Measurements from ENCODE around the gene PPIL6.

The PPIL6 gene

GRCh38 chr6:109482905-109483734, 42.7 kb upstream of the PPIL6 start, which contains the start of gene ZBTB24:
ZBTB24 (minus strand) TSS chr6:109483219; CDS start chr6:109482026, 1,193 bp downstream.
- under 1% methylated on average over 41 of the region's 97 CpGs for WGBS (ENCODE audit: insufficient coverage)
- Histone ChIP-seq H3K27me3 (replicated peaks in 2 of 5; ENCODE audit: control insufficient read depth in 4 of 5, insufficient read depth in 5 of 5, low read length in 4 of 5) (no peaks in the 10 kb centered on the region), H3K27ac (ENCODE audit: insufficient read depth in 1 of 2, low read depth in 1 of 2, low read length in 2 of 2, poor library complexity in 1 of 2, severe bottlenecking in 2 of 2) (peak within 1 kb of the TSS in 1 of 2 experiments; percentile 68), H3K4me3 (ENCODE audit: control insufficient read depth in 1 of 7, extremely low read depth in 1 of 7, insufficient read depth in 4 of 7, low read depth in 2 of 7, low read length in 6 of 7) (peak within 1 kb of the TSS; percentile 47 to 89 (median 80)), H3K36me3 (ENCODE audit: control insufficient read depth in 4 of 4, insufficient read depth in 4 of 4, low read length in 3 of 4) (peaks cover 3 to 32% (median 12%) of the 10 kb centered on the region in 4 experiments), H3K4me1 (ENCODE audit: control extremely low read depth in 1 of 4, control insufficient read depth in 4 of 4, insufficient read depth in 4 of 4, low read length in 3 of 4) (peaks cover 20 to 50% (median 31%) of the 10 kb centered on the region in 4 experiments), H3K9me3 (ENCODE audit: control extremely low read depth in 1 of 5, control insufficient read depth in 4 of 5, insufficient read depth in 2 of 5, low read depth in 1 of 5, low read length in 4 of 5) (no peaks in the 10 kb centered on the region)
- CTCF ChIA-PET, result interaction anchor here (0.8 to 1.0 kb wide), 3 partner anchors 24 to 38 kb away, joined by 3 to 6 read pairs (median 4); no protein-coding TSS in a partner anchor
- peak; percentile 91 to 95 (median 95) for DNase-seq
- POLR2A ChIA-PET, result interaction anchor here (1.6 kb wide), 1 partner anchor 27 kb away, joined by 5 read pairs; the partner anchor contains the start of gene MICAL1

DNA sequence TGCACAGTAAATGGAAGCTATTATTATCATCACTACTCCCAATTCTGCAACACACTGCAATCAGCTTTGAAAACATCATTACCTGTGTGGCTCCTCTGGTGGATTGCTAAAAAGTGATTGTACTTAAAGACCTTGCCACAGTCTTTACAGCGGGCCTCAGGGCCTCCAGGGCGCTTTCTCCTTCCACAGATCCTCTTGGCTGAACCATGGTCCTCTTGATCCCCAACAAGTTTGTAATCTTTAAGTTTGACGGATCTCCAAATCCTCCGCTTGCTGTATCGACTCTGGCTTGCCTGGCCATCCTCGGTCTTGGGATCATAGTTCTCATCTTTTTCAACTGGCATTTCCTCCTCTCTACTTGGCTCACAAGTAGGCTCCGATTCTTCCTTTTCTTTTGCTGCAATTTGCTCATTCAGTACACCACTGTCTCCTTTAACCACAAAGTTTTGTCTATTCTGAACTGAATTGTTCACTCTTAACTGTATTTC, 40.6 kb upstream of the PPIL6 start:
- ChIA-PET CTCF (interaction anchor here (0.9 to 2.6 kb wide), 4 partner anchors 9 to 37 kb away, joined by 3 to 9 read pairs (median 4); no protein-coding TSS in a partner anchor), POLR2A (no interaction called here)
- Histone ChIP-seq H3K4me1 (ENCODE audit: control extremely low read depth in 1 of 4, control insufficient read depth in 4 of 4, insufficient read depth in 4 of 4, low read length in 3 of 4) (peaks cover 20 to 56% (median 31%) of the 10 kb centered on the region in 4 experiments), H3K9me3 (ENCODE audit: control extremely low read depth in 1 of 5, control insufficient read depth in 4 of 5, insufficient read depth in 2 of 5, low read depth in 1 of 5, low read length in 4 of 5) (no peaks in the 10 kb centered on the region), H3K36me3 (ENCODE audit: control insufficient read depth in 4 of 4, insufficient read depth in 4 of 4, low read length in 3 of 4) (peaks cover 9 to 52% (median 16%) of the 10 kb centered on the region in 4 experiments), H3K27ac (ENCODE audit: insufficient read depth in 1 of 2, low read depth in 1 of 2, low read length in 2 of 2, poor library complexity in 1 of 2, severe bottlenecking in 2 of 2) (no peak overlapping the region), H3K27me3 (replicated peaks in 2 of 5; ENCODE audit: control insufficient read depth in 4 of 5, insufficient read depth in 5 of 5, low read length in 4 of 5) (no peaks in the 10 kb centered on the region), H3K4me3 (ENCODE audit: control insufficient read depth in 1 of 7, extremely low read depth in 1 of 7, insufficient read depth in 4 of 7, low read depth in 2 of 7, low read length in 6 of 7) (peak overlapping the region in 2 of 7 experiments; percentile 37 to 85)
- no peak for DNase-seq
- 95% methylated on average over 7 of the region's 7 CpGs for WGBS (ENCODE audit: insufficient coverage)

GRCh38 chr6:109478841-109479624, 38.6 kb upstream of the PPIL6 start:
- 93% methylated on average over 3 of the region's 5 CpGs for WGBS (ENCODE audit: insufficient coverage)
- Histone ChIP-seq H3K27ac (ENCODE audit: insufficient read depth in 1 of 2, low read depth in 1 of 2, low read length in 2 of 2, poor library complexity in 1 of 2, severe bottlenecking in 2 of 2) (no peak overlapping the region), H3K4me1 (ENCODE audit: control extremely low read depth in 1 of 4, control insufficient read depth in 4 of 4, insufficient read depth in 4 of 4, low read length in 3 of 4) (peaks cover 20 to 54% (median 31%) of the 10 kb centered on the region in 4 experiments)

DNA sequence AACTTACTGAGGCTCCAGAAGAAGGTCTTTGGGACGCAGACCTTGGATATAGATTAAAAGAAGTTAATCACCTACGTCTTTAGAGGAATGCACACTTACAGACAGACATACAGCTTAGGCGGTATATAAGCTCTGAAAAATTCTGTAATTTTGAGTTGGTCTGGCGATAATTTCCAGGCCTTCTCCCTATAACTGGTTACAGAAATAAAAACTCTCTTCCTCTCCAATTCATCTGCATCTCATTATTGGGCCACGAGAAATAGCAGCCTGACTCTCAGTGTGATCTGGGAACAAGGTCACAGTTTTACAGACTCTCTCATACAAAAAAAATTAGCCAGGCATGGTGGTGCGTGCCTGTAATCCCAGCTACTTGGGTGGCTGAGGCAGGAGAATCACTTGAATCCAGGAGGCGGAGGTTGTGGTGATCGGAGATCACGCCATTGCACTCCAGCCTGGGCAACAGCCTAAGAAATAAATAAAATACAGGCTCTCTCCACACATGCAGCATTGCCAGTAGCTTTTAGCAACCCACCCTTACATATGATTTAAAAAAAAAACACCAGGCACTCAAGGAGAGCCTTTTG, 37.9 kb upstream of the PPIL6 start:
- Histone ChIP-seq H3K4me1 (ENCODE audit: control extremely low read depth in 1 of 4, control insufficient read depth in 4 of 4, insufficient read depth in 4 of 4, low read length in 3 of 4) (peaks cover 20 to 48% (median 29%) of the 10 kb centered on the region in 4 experiments), H3K4me3 (ENCODE audit: control insufficient read depth in 1 of 7, extremely low read depth in 1 of 7, insufficient read depth in 4 of 7, low read depth in 2 of 7, low read length in 6 of 7) (peak overlapping the region in 1 of 7 experiments; percentile 25), H3K27ac (ENCODE audit: insufficient read depth in 1 of 2, low read depth in 1 of 2, low read length in 2 of 2, poor library complexity in 1 of 2, severe bottlenecking in 2 of 2) (no peak overlapping the region), H3K36me3 (ENCODE audit: control insufficient read depth in 4 of 4, insufficient read depth in 4 of 4, low read length in 3 of 4) (peaks cover 16 to 73% (median 34%) of the 10 kb centered on the region in 4 experiments), H3K27me3 (replicated peaks in 2 of 5; ENCODE audit: control insufficient read depth in 4 of 5, insufficient read depth in 5 of 5, low read length in 4 of 5) (no peaks in the 10 kb centered on the region), H3K9me3 (ENCODE audit: control extremely low read depth in 1 of 5, control insufficient read depth in 4 of 5, insufficient read depth in 2 of 5, low read depth in 1 of 5, low read length in 4 of 5) (no peaks in the 10 kb centered on the region)
- CTCF ChIA-PET, result interaction anchor here (0.9 to 1.2 kb wide), 2 partner anchors 16 to 35 kb away, joined by 3 read pairs; no protein-coding TSS in a partner anchor
- POLR2A ChIA-PET, result no interaction called here
- no peak for DNase-seq
- 100% methylated on average over 3 of the region's 9 CpGs for WGBS (ENCODE audit: insufficient coverage)

More at GRCh38 chr6:109478841-109479624, 38.6 kb upstream of the PPIL6 start:
- Histone ChIP-seq H3K4me3 (ENCODE audit: control insufficient read depth in 1 of 7, extremely low read depth in 1 of 7, insufficient read depth in 4 of 7, low read depth in 2 of 7, low read length in 6 of 7) (peak overlapping the region in 4 of 7 experiments; percentile 4 to 46 (median 25)), H3K9me3 (ENCODE audit: control extremely low read depth in 1 of 5, control insufficient read depth in 4 of 5, insufficient read depth in 2 of 5, low read depth in 1 of 5, low read length in 4 of 5) (no peaks in the 10 kb centered on the region), H3K36me3 (ENCODE audit: control insufficient read depth in 4 of 4, insufficient read depth in 4 of 4, low read length in 3 of 4) (peaks cover 16 to 66% (median 29%) of the 10 kb centered on the region in 4 experiments), H3K27me3 (replicated peaks in 2 of 5; ENCODE audit: control insufficient read depth in 4 of 5, insufficient read depth in 5 of 5, low read length in 4 of 5) (no peaks in the 10 kb centered on the region)
- CTCF ChIA-PET, result interaction anchor here (0.7 to 2.6 kb wide), 5 partner anchors 13 to 35 kb away, joined by 3 to 9 read pairs (median 3); no protein-coding TSS in a partner anchor
- POLR2A ChIA-PET, result interaction anchor here (1.2 kb wide), 1 partner anchor 13 kb away, joined by 3 read pairs; no protein-coding TSS in a partner anchor
- DNase-seq, result peak in 1 of 3 donors; percentile 22

DNA sequence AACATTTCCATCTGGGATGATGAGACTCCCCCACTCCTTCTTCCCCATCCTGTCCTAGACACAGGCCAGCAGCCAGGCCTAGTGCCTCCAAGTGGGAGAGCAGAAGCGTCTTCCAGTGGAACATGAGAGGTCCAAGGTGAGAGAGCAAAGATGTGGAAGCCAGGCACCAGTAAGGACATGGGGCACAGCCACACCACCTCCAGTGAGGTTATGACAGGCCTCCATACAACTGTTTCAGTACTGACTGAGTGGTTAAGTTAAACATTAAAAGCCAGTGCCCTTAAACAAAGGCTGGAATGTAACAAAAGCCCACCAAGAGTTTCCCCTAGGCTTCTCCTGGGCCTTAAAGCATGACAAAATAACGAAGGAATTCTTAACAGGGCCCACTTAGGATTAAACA, 37.3 kb upstream of the PPIL6 start:
- Histone ChIP-seq H3K36me3 (ENCODE audit: control insufficient read depth in 4 of 4, insufficient read depth in 4 of 4, low read length in 3 of 4) (peaks cover 19 to 79% (median 38%) of the 10 kb centered on the region in 4 experiments), H3K27ac (ENCODE audit: insufficient read depth in 1 of 2, low read depth in 1 of 2, low read length in 2 of 2, poor library complexity in 1 of 2, severe bottlenecking in 2 of 2) (no peak overlapping the region), H3K9me3 (ENCODE audit: control extremely low read depth in 1 of 5, control insufficient read depth in 4 of 5, insufficient read depth in 2 of 5, low read depth in 1 of 5, low read length in 4 of 5) (no peaks in the 10 kb centered on the region), H3K4me3 (ENCODE audit: control insufficient read depth in 1 of 7, extremely low read depth in 1 of 7, insufficient read depth in 4 of 7, low read depth in 2 of 7, low read length in 6 of 7) (no peak overlapping the region), H3K27me3 (replicated peaks in 2 of 5; ENCODE audit: control insufficient read depth in 4 of 5, insufficient read depth in 5 of 5, low read length in 4 of 5) (no peaks in the 10 kb centered on the region), H3K4me1 (ENCODE audit: control extremely low read depth in 1 of 4, control insufficient read depth in 4 of 4, insufficient read depth in 4 of 4, low read length in 3 of 4) (peaks cover 20 to 48% (median 28%) of the 10 kb centered on the region in 4 experiments)
- ChIA-PET CTCF (interaction anchor here (1.9 kb wide), 1 partner anchor 14 kb away, joined by 8 read pairs; no protein-coding TSS in a partner anchor), POLR2A (no interaction called here)
- 100% methylated on average over 2 of the region's 2 CpGs for WGBS (ENCODE audit: insufficient coverage)
- no peak for DNase-seq

- Histone ChIP-seq H3K27me3 (replicated peaks in 2 of 5; ENCODE audit: control insufficient read depth in 4 of 5, insufficient read depth in 5 of 5, low read length in 4 of 5) (no peaks in the 10 kb centered on the region), H3K27ac (ENCODE audit: insufficient read depth in 1 of 2, low read depth in 1 of 2, low read length in 2 of 2, poor library complexity in 1 of 2, severe bottlenecking in 2 of 2) (no peak overlapping the region), H3K9me3 (ENCODE audit: control extremely low read depth in 1 of 5, control insufficient read depth in 4 of 5, insufficient read depth in 2 of 5, low read depth in 1 of 5, low read length in 4 of 5) (no peaks in the 10 kb centered on the region), H3K4me1 (ENCODE audit: control extremely low read depth in 1 of 4, control insufficient read depth in 4 of 4, insufficient read depth in 4 of 4, low read length in 3 of 4) (peaks cover 15 to 42% (median 26%) of the 10 kb centered on the region in 4 experiments), H3K36me3 (ENCODE audit: control insufficient read depth in 4 of 4, insufficient read depth in 4 of 4, low read length in 3 of 4) (peaks cover 19 to 84% (median 43%) of the 10 kb centered on the region in 4 experiments), H3K4me3 (ENCODE audit: control insufficient read depth in 1 of 7, extremely low read depth in 1 of 7, insufficient read depth in 4 of 7, low read depth in 2 of 7, low read length in 6 of 7) (no peak overlapping the region)
- WGBS (ENCODE audit: insufficient coverage), result 86% methylated on average over 2 of the region's 2 CpGs
- ChIA-PET POLR2A (no interaction called here), CTCF (interaction anchor here (1.7 to 1.9 kb wide), 2 partner anchors 13 to 21 kb away, joined by 6 to 8 read pairs; partner anchors contain the start of gene MICAL1)
- no peak for DNase-seq
Measured at GRCh38 chr6:109477184-109477583, 36.8 kb upstream of the PPIL6 start.

Data from common myeloid progenitor, CD34-positive (primary cell).